Ishikawa (cell line): ENCODE measurements around the gene DMBX1.
A peak's percentile ranks its signal among the peaks of the same experiment; 100 is the strongest.

Source experiments
- CEBPB ChIP-seq: IDR thresholded peaks from 2 replicates; pipeline ENCODE4 v1.6.1; 2012
- CREB1 ChIP-seq: IDR thresholded peaks from 2 replicates; pipeline ENCODE4 v1.6.1; 2012; ENCODE audit warnings: low read depth
- EGR1 ChIP-seq: IDR thresholded peaks from 2 replicates; pipeline ENCODE4 v1.6.1; 2012
- EP300 ChIP-seq: IDR thresholded peaks from 2 replicates; pipeline ENCODE4 v1.6.1; 2012; ENCODE audit warnings: borderline replicate concordance
- FOXM1 ChIP-seq: IDR thresholded peaks from 2 replicates; pipeline ENCODE4 v1.6.1; 2012; ENCODE audit warnings: low read depth, borderline replicate concordance
- MAX ChIP-seq: IDR thresholded peaks from 2 replicates; pipeline ENCODE4 v1.6.1; 2012
- NFIC ChIP-seq: IDR thresholded peaks from 2 replicates; pipeline ENCODE4 v1.6.1; 2012
- RAD21 ChIP-seq: IDR thresholded peaks from 2 replicates; pipeline ENCODE4 v1.6.1; 2012; ENCODE audit warnings: low read depth
- REST ChIP-seq: IDR thresholded peaks from 2 replicates; pipeline ENCODE4 v1.6.1; 2012; ENCODE audit warnings: low read depth, mild to moderate bottlenecking
- TAF1 ChIP-seq: IDR thresholded peaks from 2 replicates; pipeline ENCODE4 v1.6.1; 2012; ENCODE audit warnings: low read depth, mild to moderate bottlenecking
- TCF12 ChIP-seq: IDR thresholded peaks from 2 replicates; pipeline ENCODE4 v1.6.1; 2012; ENCODE audit warnings: low read depth
- TEAD4 ChIP-seq: IDR thresholded peaks from 2 replicates; pipeline ENCODE4 v1.6.1; 2012
- USF1 ChIP-seq: IDR thresholded peaks from 2 replicates; pipeline ENCODE4 v1.6.1; 2012
- YY1 ChIP-seq: IDR thresholded peaks from 2 replicates; pipeline ENCODE4 v1.6.1; 2012; ENCODE audit warnings: low read depth
- ZBTB7A ChIP-seq: IDR thresholded peaks from 2 replicates; pipeline ENCODE4 v1.6.1; 2012; ENCODE audit warnings: low read depth

The DMBX1 gene

GRCh38 chr1:46508757-46509156, 19.1 kb downstream of the DMBX1 start:
- TF ChIP-seq CEBPB (no peak), EGR1 (no peak), CREB1 (no peak), YY1 (no peak), USF1 (no peak), ZBTB7A (no peak), TEAD4 (no peak)

GRCh38 chr1:46510341-46510997, 20.8 kb downstream of the DMBX1 start:
- TF ChIP-seq CREB1 (no peak), YY1 (no peak), EGR1 (no peak), USF1 (no peak), FOXM1 (no peak), CEBPB (no peak), TAF1 (no peak), NFIC (no peak), MAX (no peak), ZBTB7A (no peak), TEAD4 (no peak), TCF12 (no peak), EP300 (no peak), REST (no peak)

GRCh38 chr1:46510998-46511365, 21.3 kb downstream of the DMBX1 start:
- TF ChIP-seq CEBPB (no peak), TCF12 (no peak), EGR1 (no peak), RAD21 (no peak), TEAD4 (no peak), ZBTB7A (no peak), USF1 (no peak)

- TF ChIP-seq ZBTB7A, result 0 out of 2 replicates have a peak, but pooled peaks have one; percentile 38
- TF ChIP-seq FOXM1, result no peak
Measured at GRCh38 chr1:46512135-46512791, 22.6 kb downstream of the DMBX1 start.

GRCh38 chr1:46512792-46513190, 23.2 kb downstream of the DMBX1 start:
- TF ChIP-seq EGR1 (no peak), TAF1 (no peak), FOXM1 (no peak), YY1 (no peak), EP300 (no peak), ZBTB7A (no peak), RAD21 (no peak), TCF12 (no peak), USF1 (no peak), NFIC (no peak), CREB1 (no peak), CEBPB (no peak), MAX (no peak), REST (no peak)
